Trophoblast cell (in vitro differentiated cells and primary cell): ENCODE measurements around the gene PRSS3.
"Not testable (repeated sequence)": the region's sequence is repeated elsewhere in the genome, so short reads cannot be mapped to it uniquely, and the experiment has no call there.

Experiments
- DNase-seq, 2 donors: peaks; one replicate each; pipeline ENCODE4 v3.0.0-alpha.2; 2016
- H2AFZ ChIP-seq: 2 replicates; pipeline ENCODE4 v1.6.1; 2013; ENCODE audit warnings: low read length, moderate library complexity, mild to moderate bottlenecking; ENCODE audit not compliant: insufficient read depth, poor library complexity
- H2AK5ac ChIP-seq: 2 replicates; pipeline ENCODE4 v1.6.1; 2013; ENCODE audit warnings: mild to moderate bottlenecking, low read length
- H2BK120ac ChIP-seq: 2 replicates; pipeline ENCODE4 v1.6.1; 2013; ENCODE audit warnings: low read length, mild to moderate bottlenecking, moderate library complexity; ENCODE audit not compliant: insufficient read depth, poor library complexity
- H2BK12ac ChIP-seq: 2 replicates; pipeline ENCODE4 v1.6.1; 2013; ENCODE audit warnings: mild to moderate bottlenecking, low read length, moderate library complexity
- H2BK5ac ChIP-seq: 2 replicates; pipeline ENCODE4 v1.6.1; 2013; ENCODE audit warnings: low read length, low read depth, moderate library complexity, mild to moderate bottlenecking; ENCODE audit not compliant: poor library complexity
- H3K14ac ChIP-seq: 2 replicates; pipeline ENCODE4 v1.6.1; 2013; ENCODE audit warnings: mild to moderate bottlenecking, low read length
- H3K18ac ChIP-seq: 2 replicates; pipeline ENCODE4 v1.6.1; 2013; ENCODE audit warnings: mild to moderate bottlenecking, low read length
- H3K23ac ChIP-seq: 2 replicates; pipeline ENCODE4 v1.6.1; 2013; ENCODE audit warnings: low read length
- H3K27ac ChIP-seq: 2 replicates; pipeline ENCODE4 v1.5.1; 2013; ENCODE audit warnings: low read depth, mild to moderate bottlenecking, inconsistent platforms, low read length, moderate library complexity
- H3K27me3 ChIP-seq: 2 replicates; pipeline ENCODE4 v1.6.1; 2013; ENCODE audit warnings: inconsistent platforms, mild to moderate bottlenecking, low read length, moderate library complexity; ENCODE audit not compliant: insufficient read depth
- H3K36me3 ChIP-seq, 2 experiments: 1 replicate in 1 of 2; 2 replicates in 1 of 2; pipeline ENCODE4 v1.6.1; 2013; ENCODE audit warnings: low read length in 2 of 2, mild to moderate bottlenecking in 2 of 2, moderate library complexity in 1 of 2; ENCODE audit not compliant: insufficient read depth in 2 of 2, control insufficient read depth in 1 of 2
- H3K4ac ChIP-seq: 2 replicates; pipeline ENCODE4 v1.6.1; 2013; ENCODE audit warnings: low read depth, mild to moderate bottlenecking, low read length, moderate library complexity
- H3K4me1 ChIP-seq, 2 experiments: 1 replicate in 1 of 2; 2 replicates in 1 of 2; pipeline ENCODE4 v1.6.1; 2013; ENCODE audit warnings: low read length in 2 of 2, mild to moderate bottlenecking in 2 of 2, moderate library complexity in 1 of 2; ENCODE audit not compliant: insufficient read depth in 2 of 2, control insufficient read depth in 1 of 2
- H3K4me2 ChIP-seq: 2 replicates; pipeline ENCODE4 v1.6.1; 2013; ENCODE audit warnings: inconsistent platforms, mild to moderate bottlenecking, low read length, moderate library complexity
- H3K4me3 ChIP-seq: 2 replicates; pipeline ENCODE4 v1.5.1; 2013; ENCODE audit warnings: mild to moderate bottlenecking, low read depth, low read length, inconsistent platforms
- H3K79me1 ChIP-seq: one replicate; pipeline ENCODE4 v1.6.1; 2013; ENCODE audit warnings: low read length
- H3K79me2 ChIP-seq: 2 replicates; pipeline ENCODE4 v1.6.1; 2013; ENCODE audit warnings: low read length, mild to moderate bottlenecking; ENCODE audit not compliant: control insufficient read depth, insufficient read depth, poor library complexity
- H3K9ac ChIP-seq: 2 replicates; pipeline ENCODE4 v1.6.1; 2013; ENCODE audit warnings: mild to moderate bottlenecking, low read length
- H3K9me3 ChIP-seq: 2 replicates; pipeline ENCODE4 v1.6.1; 2013; ENCODE audit warnings: low read depth, mild to moderate bottlenecking, control low read depth, inconsistent platforms, low read length; ENCODE audit not compliant: insufficient read depth
- H4K12ac ChIP-seq: 2 replicates; pipeline ENCODE4 v1.6.1; 2013; ENCODE audit warnings: low read depth, mild to moderate bottlenecking, low read length, moderate library complexity
- H4K8ac ChIP-seq: 2 replicates; pipeline ENCODE4 v1.6.1; 2013; ENCODE audit warnings: low read depth, mild to moderate bottlenecking, low read length, moderate library complexity
- H4K91ac ChIP-seq: one replicate; pipeline ENCODE4 v1.6.1; 2013; ENCODE audit warnings: low read depth, mild to moderate bottlenecking, low read length, moderate library complexity
- WGBS: extraction: QIAGEN DNeasy Blood & Tissue Kit; methylation state at CpG from one replicate; pipeline ENCODE4 v1.1.7; 2013; ENCODE audit warnings: missing lambda C conversion rate; ENCODE audit not compliant: insufficient read length, insufficient coverage; ENCODE audit errors: extremely low coverage; 5-methylcytosine and 5-hydroxymethylcytosine counted together

PRSS3 gene

GRCh38 chr9:33829641-33830230, 34.4 kb downstream of the PRSS3 start:
- DNase-seq, H3K27me3 ChIP-seq, H3K9me3 ChIP-seq, H3K9ac ChIP-seq, H2AFZ ChIP-seq, H4K91ac ChIP-seq, H3K18ac ChIP-seq, H3K14ac ChIP-seq, H3K4me2 ChIP-seq, H2AK5ac ChIP-seq, H3K27ac ChIP-seq, H2BK120ac ChIP-seq, H3K79me2 ChIP-seq, H3K4me1 ChIP-seq, H3K23ac ChIP-seq, H3K4me3 ChIP-seq, H3K36me3 ChIP-seq, H2BK5ac ChIP-seq, H4K12ac ChIP-seq, H2BK12ac ChIP-seq, H3K79me1 ChIP-seq, H4K8ac ChIP-seq: not testable (repeated sequence)
- H3K4ac ChIP-seq: peak overlapping the region; percentile 79
- no CpG with 5 or more reads among the region's 17 CpGs for WGBS

GRCh38 chr9:33835625-33836260, 40.4 kb downstream of the PRSS3 start:
- H4K91ac ChIP-seq: no peak overlapping the region
- no peak for DNase-seq
- no peaks in the 10 kb centered on the region for H3K79me1 ChIP-seq
- H2BK120ac ChIP-seq: no peak overlapping the region
- no peak overlapping the region for H3K23ac ChIP-seq
- 100% methylated on average over 1 of the region's 11 CpGs for WGBS
- no peaks in the 10 kb centered on the region for H3K4me1 ChIP-seq
- no peaks in the 10 kb centered on the region for H3K9me3 ChIP-seq
- no peak overlapping the region for H2BK12ac ChIP-seq
- H3K18ac ChIP-seq: no peak overlapping the region
- peak overlapping the region; percentile 69 for H3K4ac ChIP-seq
- H3K14ac ChIP-seq: no peak overlapping the region
- H4K8ac ChIP-seq: no peak overlapping the region
- H3K9ac ChIP-seq: no peak overlapping the region
- H2AFZ ChIP-seq: no peak overlapping the region
- H3K79me2 ChIP-seq: peaks cover 8% of the 10 kb centered on the region
- H3K4me2 ChIP-seq: no peak overlapping the region
- no peak overlapping the region for H2AK5ac ChIP-seq
- no peak overlapping the region for H3K4me3 ChIP-seq
- no peaks in the 10 kb centered on the region for H3K27me3 ChIP-seq
- H2BK5ac ChIP-seq: no peak overlapping the region
- H4K12ac ChIP-seq: no peak overlapping the region
- no peaks in the 10 kb centered on the region for H3K36me3 ChIP-seq
- H3K27ac ChIP-seq: no peak overlapping the region

GRCh38 chr9:33836261-33836660, 40.9 kb downstream of the PRSS3 start:
- WGBS: no CpG with 5 or more reads among the region's 2 CpGs
- H3K4me1 ChIP-seq, H3K4me3 ChIP-seq: not testable (repeated sequence)

DNA sequence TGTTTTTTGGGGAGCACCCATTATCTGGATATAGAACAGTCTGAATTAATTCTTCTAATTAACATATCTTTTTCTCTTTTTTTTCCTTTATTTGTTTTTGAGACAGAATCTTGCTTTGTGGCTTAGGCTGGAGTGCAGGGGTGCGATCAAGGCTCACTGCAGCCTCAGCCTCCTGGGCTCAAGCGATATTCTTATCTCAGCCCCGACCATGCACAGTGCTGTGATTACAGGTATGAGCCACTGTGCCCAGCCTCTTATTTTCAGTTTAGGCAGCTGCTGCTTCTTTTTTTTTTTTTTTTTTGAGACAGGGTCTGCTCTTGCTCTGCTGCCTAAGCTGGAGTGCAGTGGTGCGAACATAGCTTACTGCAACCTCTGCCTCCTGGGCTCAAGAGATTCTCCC, 41.8 kb downstream of the PRSS3 start:
- H3K79me1 ChIP-seq: no peaks in the 10 kb centered on the region
- DNase-seq: no peak
- no CpG with 5 or more reads among the region's 4 CpGs for WGBS

More at GRCh38 chr9:33836261-33836660, 40.9 kb downstream of the PRSS3 start:
- H3K79me1 ChIP-seq, H4K91ac ChIP-seq, H3K79me2 ChIP-seq, H3K36me3 ChIP-seq, H2AK5ac ChIP-seq, H3K18ac ChIP-seq, H4K12ac ChIP-seq, H3K9me3 ChIP-seq, H2BK12ac ChIP-seq, H3K9ac ChIP-seq, H2AFZ ChIP-seq, H3K27ac ChIP-seq, H3K27me3 ChIP-seq, H3K23ac ChIP-seq, H3K4me2 ChIP-seq, H4K8ac ChIP-seq, H3K14ac ChIP-seq, H2BK120ac ChIP-seq, H2BK5ac ChIP-seq: not testable (repeated sequence)
- DNase-seq: peak; percentile 41 to 94
- H3K4ac ChIP-seq: peak overlapping the region; percentile 69

More for the DNA sequence above, 41.8 kb downstream of the PRSS3 start:
- H2AFZ ChIP-seq: no peak overlapping the region
- H3K9me3 ChIP-seq: no peaks in the 10 kb centered on the region
- H3K4ac ChIP-seq: peak overlapping the region; percentile 90
- no peak overlapping the region for H2AK5ac ChIP-seq
- H3K23ac ChIP-seq: no peak overlapping the region
- H3K4me3 ChIP-seq: no peak overlapping the region
- no peak overlapping the region for H2BK12ac ChIP-seq
- no peak overlapping the region for H4K91ac ChIP-seq
- no peak overlapping the region for H3K14ac ChIP-seq
- H3K27me3 ChIP-seq: no peaks in the 10 kb centered on the region
- H4K12ac ChIP-seq: no peak overlapping the region
- H4K8ac ChIP-seq: no peak overlapping the region
- H3K27ac ChIP-seq: no peak overlapping the region
- no peak overlapping the region for H2BK5ac ChIP-seq
- H3K36me3 ChIP-seq: no peaks in the 10 kb centered on the region
- H2BK120ac ChIP-seq: no peak overlapping the region
- H3K4me2 ChIP-seq: no peak overlapping the region
- no peaks in the 10 kb centered on the region for H3K4me1 ChIP-seq
- H3K79me2 ChIP-seq: peaks cover 8% of the 10 kb centered on the region
- no peak overlapping the region for H3K9ac ChIP-seq
- H3K18ac ChIP-seq: no peak overlapping the region
